ENCODE results near the gene IGSF3.

IGSF3 gene

GRCh38 chr1:116556289-116557006 lies 111.1 kb downstream of the IGSF3 start:
- H3K4me2 ChIP-seq (ENCODE audit: low read depth, low read length): no peak overlapping the region
- H3K27ac ChIP-seq (ENCODE audit: low read length): peak overlapping the region; percentile 53; the same call in 1 of the 2 replicates
- no peak overlapping the region for H3K9ac ChIP-seq (ENCODE audit: low read length)
- H3K4me3 ChIP-seq (ENCODE audit: low read length): no peak overlapping the region
- H4K20me1 ChIP-seq (ENCODE audit: insufficient read depth, low read length): no peaks in the 10 kb centered on the region
- no peak overlapping the region for H2AFZ ChIP-seq (ENCODE audit: low read length)
- H3F3A ChIP-seq (ENCODE audit: insufficient read depth, low read length): peaks cover 20% of the 10 kb centered on the region
- no peaks in the 10 kb centered on the region for H3K27me3 ChIP-seq (replicated peaks; ENCODE audit: insufficient read depth, low read length)
- H3K36me3 ChIP-seq (replicated peaks; ENCODE audit: insufficient read depth, low read length): no peaks in the 10 kb centered on the region
- H3K4me1 ChIP-seq (ENCODE audit: low read length): peaks cover 44% of the 10 kb centered on the region
- H3K79me2 ChIP-seq (ENCODE audit: low read length): peaks cover 88% of the 10 kb centered on the region
- DNase-seq: peak; percentile 30
- H3K9me2 ChIP-seq (replicated peaks; ENCODE audit: insufficient read depth, low read length): no peaks in the 10 kb centered on the region
- no peaks in the 10 kb centered on the region for H3K9me3 ChIP-seq (replicated peaks; ENCODE audit: insufficient read depth, low read length)
- TF ChIP-seq, protein P1, sequence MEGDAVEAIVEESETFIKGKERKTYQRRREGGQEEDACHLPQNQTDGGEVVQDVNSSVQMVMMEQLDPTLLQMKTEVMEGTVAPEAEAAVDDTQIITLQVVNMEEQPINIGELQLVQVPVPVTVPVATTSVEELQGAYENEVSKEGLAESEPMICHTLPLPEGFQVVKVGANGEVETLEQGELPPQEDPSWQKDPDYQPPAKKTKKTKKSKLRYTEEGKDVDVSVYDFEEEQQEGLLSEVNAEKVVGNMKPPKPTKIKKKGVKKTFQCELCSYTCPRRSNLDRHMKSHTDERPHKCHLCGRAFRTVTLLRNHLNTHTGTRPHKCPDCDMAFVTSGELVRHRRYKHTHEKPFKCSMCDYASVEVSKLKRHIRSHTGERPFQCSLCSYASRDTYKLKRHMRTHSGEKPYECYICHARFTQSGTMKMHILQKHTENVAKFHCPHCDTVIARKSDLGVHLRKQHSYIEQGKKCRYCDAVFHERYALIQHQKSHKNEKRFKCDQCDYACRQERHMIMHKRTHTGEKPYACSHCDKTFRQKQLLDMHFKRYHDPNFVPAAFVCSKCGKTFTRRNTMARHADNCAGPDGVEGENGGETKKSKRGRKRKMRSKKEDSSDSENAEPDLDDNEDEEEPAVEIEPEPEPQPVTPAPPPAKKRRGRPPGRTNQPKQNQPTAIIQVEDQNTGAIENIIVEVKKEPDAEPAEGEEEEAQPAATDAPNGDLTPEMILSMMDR (IDR thresholded peaks at IDR 0.05; ENCODE audit: low read length): no peak
- TF ChIP-seq EZH2 (optimal IDR thresholded peaks at IDR 0.05; ENCODE audit: low read depth, low read length) (no peak), EZH2phosphoT487 (IDR thresholded peaks at IDR 0.05; ENCODE audit: low read length) (no peak)

- no peak for DNase-seq
- Histone ChIP-seq H3K4me1 (ENCODE audit: low read length) (peaks cover 33% of the 10 kb centered on the region), H3K27me3 (replicated peaks; ENCODE audit: insufficient read depth, low read length) (no peaks in the 10 kb centered on the region), H2AFZ (ENCODE audit: low read length) (no peak overlapping the region), H3K9me3 (replicated peaks; ENCODE audit: insufficient read depth, low read length) (no peaks in the 10 kb centered on the region), H4K20me1 (ENCODE audit: insufficient read depth, low read length) (no peaks in the 10 kb centered on the region), H3K36me3 (replicated peaks; ENCODE audit: insufficient read depth, low read length) (no peaks in the 10 kb centered on the region), H3K4me2 (ENCODE audit: low read depth, low read length) (no peak overlapping the region), H3F3A (ENCODE audit: insufficient read depth, low read length) (peaks cover 10% of the 10 kb centered on the region), H3K9ac (ENCODE audit: low read length) (no peak overlapping the region), H3K79me2 (ENCODE audit: low read length) (peaks cover 94% of the 10 kb centered on the region), H3K9me2 (replicated peaks; ENCODE audit: insufficient read depth, low read length) (no peaks in the 10 kb centered on the region), H3K4me3 (ENCODE audit: low read length) (no peak overlapping the region), H3K27ac (ENCODE audit: low read length) (no peak overlapping the region)
- TF ChIP-seq EZH2 (optimal IDR thresholded peaks at IDR 0.05; ENCODE audit: low read depth, low read length) (no peak), EZH2phosphoT487 (IDR thresholded peaks at IDR 0.05; ENCODE audit: low read length) (no peak)
- TF ChIP-seq, protein P1 (IDR thresholded peaks at IDR 0.05; ENCODE audit: low read length): no peak
Observed at GRCh38 chr1:116554924-116555323, 112.6 kb downstream of the IGSF3 start.

DNA sequence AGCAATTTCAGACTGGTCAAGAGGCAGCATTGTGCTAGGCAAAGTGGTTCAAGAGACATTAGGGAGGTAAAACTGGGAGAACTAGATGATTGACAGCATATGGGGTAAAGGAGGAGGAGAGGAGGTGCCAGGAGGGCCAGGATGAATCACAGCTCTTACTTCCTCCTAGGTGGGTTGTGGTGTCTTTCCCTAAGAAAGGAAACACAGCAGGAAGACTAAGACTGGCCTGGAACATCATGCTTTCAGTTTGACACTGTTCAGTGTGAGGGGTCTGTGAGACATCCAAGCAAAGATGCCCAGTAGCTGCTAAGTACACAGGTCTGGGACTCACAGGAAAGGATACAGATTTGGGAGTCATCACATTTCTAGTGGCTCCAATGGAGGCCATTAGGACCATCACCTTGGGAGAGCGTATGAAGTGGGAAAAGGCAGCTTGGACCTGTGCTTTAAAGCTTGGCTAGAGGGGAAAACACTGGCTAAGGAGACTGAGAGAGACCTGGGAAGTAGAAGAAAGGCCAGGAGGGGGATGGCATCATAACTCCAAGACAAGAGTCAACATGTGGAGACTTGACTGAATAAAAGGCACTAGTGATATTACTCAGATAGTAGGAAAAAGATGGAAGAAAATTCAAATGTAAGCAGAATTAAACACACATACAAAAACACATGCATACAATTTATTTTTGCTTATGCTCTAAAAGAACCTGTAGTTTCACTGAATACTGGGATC lies 114.0 kb downstream of the IGSF3 start:
- Histone ChIP-seq H2AFZ (ENCODE audit: low read length) (no peak overlapping the region), H3K36me3 (replicated peaks; ENCODE audit: insufficient read depth, low read length) (no peaks in the 10 kb centered on the region), H3K4me1 (ENCODE audit: low read length) (peaks cover 25% of the 10 kb centered on the region), H3F3A (ENCODE audit: insufficient read depth, low read length) (peaks cover 6% of the 10 kb centered on the region; the same call in 1 of the 2 replicates), H3K27ac (ENCODE audit: low read length) (no peak overlapping the region), H3K27me3 (replicated peaks; ENCODE audit: insufficient read depth, low read length) (no peaks in the 10 kb centered on the region), H3K9ac (ENCODE audit: low read length) (no peak overlapping the region), H3K79me2 (ENCODE audit: low read length) (peaks cover 95% of the 10 kb centered on the region), H3K4me3 (ENCODE audit: low read length) (no peak overlapping the region), H3K4me2 (ENCODE audit: low read depth, low read length) (no peak overlapping the region), H3K9me2 (replicated peaks; ENCODE audit: insufficient read depth, low read length) (no peaks in the 10 kb centered on the region), H3K9me3 (replicated peaks; ENCODE audit: insufficient read depth, low read length) (no peaks in the 10 kb centered on the region), H4K20me1 (ENCODE audit: insufficient read depth, low read length) (no peaks in the 10 kb centered on the region)
- DNase-seq: no peak
- TF ChIP-seq EZH2phosphoT487 (IDR thresholded peaks at IDR 0.05; ENCODE audit: low read length) (no peak), EZH2 (optimal IDR thresholded peaks at IDR 0.05; ENCODE audit: low read depth, low read length) (no peak)
- TF ChIP-seq, protein P1 (IDR thresholded peaks at IDR 0.05; ENCODE audit: low read length): no peak

All from MM.1S (cell line).